Activated CD4-positive, alpha-beta T cell treated with anti-CD3 and anti-CD28 coated beads, Interleukin-2, amount 50 U/mL, for 48 hours (primary cell): ENCODE data around the gene RIPOR1.

Source experiments
- DNase-seq, 2 experiments: peaks; one replicate each; pipeline ENCODE4 v3.0.0-alpha.2; 2020

Gene RIPOR1

DNA sequence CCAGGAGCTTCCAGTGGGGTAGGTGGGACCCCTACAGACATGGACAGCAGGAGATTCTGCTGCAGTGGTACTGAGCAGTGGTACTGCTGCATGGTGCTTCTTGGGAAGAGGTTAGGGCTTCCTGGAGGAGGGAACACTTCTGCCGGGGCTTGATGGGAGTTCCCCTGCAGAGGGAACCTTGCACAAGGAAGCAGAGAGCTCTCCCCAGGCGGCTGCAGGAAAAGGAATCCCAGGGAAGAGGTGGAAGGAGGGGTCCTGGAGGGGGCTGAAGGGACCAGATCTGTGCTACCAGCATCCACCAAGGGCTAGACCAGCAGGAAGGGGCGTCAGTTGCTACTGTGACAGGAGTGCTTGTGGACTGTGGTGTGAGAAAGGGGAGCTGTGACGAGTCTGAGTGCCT, 10.6 kb downstream of the RIPOR1 start:
- no peak for DNase-seq

DNA sequence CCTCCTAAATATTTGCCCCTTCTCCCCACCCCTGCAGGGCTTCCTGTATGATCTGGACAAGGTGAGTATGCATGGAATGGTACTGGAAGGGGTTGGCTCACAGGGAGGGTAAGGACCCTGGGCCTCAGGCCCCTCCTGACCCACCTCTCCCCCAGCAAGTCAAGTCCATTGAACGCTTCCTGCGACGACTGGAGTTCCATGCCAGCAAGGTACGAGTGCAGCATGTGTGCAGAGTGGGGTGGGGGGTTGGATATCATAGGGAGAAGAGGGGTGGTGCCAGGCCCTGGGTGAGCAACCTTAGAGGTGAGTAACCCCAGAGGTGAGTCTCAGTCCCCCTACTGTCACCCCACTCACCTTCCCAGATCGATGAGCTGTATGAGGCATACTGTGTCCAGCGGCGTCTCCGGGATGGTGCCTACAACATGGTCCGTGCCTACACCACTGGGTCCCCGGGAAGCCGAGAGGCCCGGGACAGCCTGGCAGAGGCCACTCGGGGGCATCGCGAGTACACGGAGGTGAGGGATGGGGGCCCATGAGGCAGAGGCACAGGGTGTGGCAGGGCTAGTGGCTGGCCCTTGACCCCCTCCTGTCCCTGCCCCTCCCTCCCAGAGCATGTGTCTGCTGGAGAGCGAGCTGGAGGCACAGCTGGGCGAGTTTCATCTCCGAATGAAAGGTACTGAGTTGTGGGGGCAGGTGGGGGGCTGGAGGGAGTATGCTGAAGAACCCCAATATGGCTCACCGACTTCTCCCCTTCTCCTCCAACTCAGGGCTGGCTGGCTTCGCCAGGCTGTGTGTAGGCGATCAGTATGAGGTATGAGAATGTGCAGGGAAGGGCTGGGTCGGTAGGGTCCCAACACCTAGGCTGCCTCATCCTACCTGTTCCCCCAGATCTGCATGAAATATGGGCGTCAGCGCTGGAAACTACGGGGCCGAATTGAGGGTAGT, 11.3 kb downstream of the RIPOR1 start:
- DNase-seq = no peak

DNA sequence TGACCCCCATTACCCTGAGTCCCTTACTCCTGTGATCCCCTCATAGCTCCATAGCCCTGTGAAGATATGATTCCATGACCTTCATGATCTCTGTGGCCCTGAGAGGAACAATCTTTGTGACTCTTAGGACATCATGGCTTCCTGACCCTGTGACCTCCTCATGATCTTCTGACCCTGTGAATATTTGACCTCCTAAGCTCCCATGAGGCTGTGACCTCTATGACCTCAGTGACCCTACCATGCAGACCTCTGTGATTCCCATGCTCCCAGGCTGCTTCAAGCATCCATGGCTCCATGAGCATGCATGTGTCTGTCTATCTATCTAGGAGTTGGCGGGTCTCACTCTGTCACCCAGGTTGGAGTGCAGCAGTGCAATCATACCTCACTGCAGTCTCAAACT, 12.1 kb downstream of the RIPOR1 start:
- no peak for DNase-seq

DNA sequence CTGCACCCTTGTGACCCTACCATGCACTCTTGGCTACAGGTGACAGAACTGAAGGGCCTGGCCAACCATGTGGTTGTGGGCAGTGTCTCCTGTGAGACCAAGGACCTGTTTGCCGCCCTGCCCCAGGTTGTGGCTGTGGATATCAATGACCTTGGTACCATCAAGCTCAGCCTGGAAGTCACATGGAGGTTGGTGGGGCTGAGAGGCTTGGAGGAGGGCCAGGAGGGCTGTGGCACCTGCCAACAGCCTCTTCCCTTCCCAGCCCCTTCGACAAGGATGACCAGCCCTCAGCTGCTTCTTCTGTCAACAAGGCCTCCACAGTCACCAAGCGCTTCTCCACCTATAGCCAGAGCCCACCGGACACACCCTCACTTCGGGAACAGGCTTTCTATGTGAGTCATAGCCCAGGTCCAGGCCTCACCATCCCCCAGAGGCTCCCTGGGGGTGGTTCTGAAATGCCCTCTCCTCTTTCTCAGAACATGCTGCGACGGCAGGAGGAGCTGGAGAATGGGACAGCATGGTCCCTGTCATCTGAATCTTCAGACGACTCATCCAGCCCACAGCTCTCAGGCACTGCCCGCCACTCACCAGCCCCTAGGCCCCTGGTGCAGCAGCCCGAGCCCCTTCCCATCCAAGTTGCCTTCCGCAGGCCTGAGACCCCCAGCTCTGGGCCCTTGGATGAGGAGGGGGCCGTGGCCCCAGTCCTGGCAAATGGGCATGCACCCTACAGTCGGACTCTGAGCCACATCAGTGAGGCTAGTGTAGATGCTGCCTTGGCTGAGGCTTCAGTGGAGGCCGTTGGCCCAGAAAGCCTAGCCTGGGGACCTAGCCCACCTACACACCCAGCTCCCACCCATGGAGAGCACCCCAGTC, 13.0 kb downstream of the RIPOR1 start:
- no peak for DNase-seq

DNA sequence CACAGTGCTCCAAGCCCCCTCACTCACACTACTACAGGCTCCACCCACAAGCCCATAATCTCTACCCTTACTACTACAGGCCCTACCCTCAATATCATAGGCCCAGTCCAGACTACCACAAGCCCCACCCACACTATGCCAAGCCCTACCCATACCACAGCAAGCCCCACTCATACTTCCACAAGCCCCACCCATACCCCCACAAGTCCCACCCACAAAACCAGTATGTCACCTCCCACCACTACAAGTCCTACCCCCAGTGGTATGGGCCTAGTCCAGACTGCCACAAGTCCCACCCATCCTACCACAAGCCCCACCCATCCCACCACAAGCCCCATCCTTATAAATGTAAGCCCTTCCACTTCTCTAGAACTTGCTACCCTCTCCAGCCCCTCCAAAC, 13.8 kb downstream of the RIPOR1 start:
- DNase-seq = peak; percentile 70 to 74

DNA sequence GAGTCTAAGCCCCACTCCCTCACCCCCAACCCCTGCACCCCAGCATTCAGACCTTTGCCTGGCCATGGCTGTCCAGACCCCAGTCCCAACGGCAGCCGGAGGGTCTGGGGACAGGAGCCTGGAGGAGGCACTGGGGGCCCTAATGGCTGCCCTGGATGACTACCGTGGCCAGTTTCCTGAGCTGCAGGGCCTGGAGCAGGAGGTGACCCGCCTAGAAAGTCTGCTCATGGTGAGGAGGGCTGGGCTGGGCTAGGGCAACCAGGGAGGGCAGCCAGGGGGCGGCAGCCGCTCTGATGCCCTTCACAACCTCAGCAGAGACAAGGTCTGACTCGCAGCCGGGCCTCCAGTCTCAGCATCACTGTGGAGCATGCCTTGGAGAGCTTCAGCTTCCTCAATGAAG, 14.4 kb downstream of the RIPOR1 start:
- DNase-seq = no peak

DNA sequence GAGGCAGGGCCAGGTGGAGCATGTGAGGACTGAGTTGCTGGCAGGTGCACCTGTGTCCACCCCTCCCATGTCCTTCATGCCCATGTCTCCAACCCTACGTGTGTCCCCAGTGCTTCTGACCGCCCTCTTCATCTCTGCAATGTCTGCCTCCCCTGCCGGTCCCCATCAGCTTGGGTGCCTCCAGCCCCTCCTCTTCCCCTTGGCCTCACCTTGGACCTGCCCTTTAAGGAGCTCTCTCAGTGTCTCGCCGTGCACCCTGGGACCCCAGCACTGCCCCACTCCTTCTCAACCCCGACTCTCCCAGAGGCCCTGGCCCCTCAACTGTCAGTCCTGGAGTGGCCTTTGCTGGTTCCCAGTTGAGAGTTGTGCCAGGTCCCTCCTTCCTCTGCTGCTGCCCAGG, 15.0 kb downstream of the RIPOR1 start:
- DNase-seq = no peak

DNA sequence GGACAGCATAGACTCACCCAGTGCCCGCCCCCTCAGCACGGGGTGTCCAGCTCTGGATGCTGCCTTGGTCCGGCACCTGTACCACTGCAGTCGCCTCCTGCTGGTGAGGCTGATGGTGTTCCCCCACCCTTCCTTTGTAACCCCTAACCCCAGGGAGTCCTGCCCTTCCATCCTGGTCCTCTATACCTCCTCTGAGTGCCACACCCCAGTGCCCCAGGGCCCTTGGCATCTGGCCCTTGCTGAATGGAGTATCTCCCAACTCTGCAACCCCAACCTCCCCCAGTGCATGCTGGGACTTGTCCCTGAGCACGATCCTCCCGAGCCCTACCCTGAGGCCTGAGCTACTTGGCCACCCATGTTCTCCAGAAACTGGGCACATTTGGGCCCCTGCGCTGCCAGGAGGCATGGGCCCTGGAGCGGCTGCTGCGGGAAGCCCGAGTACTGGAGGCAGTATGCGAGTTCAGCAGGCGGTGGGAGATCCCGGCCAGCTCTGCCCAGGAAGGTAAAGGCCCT, 15.8 kb downstream of the RIPOR1 start:
- DNase-seq = no peak

DNA sequence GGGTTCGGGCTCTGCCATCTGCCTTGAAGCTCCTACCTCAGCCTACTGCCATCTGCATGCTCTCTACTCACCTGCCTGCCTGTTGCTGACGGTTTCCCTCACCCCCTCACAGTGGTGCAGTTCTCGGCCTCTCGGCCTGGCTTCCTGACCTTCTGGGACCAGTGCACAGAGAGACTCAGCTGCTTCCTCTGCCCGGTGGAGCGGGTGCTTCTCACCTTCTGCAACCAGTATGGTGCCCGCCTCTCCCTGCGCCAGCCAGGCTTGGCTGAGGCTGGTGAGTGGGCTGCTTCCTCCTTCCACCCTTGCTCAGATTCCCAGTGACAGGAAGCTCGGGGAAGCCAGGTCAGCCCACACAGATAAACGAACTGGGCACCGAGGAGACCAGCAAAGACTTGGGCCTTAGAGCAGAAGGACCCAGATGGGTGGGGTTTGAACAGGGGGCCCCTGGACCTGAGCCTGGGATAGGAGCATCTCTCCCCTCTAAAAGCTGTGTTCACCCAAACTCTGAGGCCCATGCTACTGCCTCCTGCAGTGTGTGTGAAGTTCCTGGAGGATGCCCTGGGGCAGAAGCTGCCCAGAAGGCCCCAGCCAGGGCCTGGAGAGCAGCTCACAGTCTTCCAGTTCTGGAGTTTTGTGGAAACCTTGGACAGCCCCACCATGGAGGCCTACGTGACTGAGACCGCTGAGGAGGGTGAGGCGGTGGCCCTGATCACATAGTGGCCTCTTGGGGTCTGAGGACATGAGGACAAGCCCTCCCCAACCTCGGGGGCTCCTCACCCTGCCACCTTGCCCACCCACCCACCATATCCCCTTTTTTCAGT, 16.4 kb downstream of the RIPOR1 start:
- no peak for DNase-seq

DNA sequence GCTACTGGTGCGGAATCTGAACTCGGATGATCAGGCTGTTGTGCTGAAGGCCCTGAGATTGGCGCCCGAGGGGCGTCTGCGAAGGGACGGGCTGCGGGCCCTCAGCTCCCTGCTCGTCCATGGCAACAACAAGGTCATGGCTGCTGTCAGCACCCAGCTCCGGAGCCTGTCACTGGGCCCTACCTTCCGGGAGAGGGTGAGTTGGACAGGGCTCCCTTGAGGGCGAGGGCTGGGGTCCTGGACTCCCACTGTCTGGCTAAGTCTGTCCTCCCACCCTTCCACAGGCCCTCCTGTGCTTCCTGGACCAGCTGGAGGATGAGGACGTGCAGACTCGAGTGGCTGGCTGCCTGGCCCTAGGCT, 17.0 kb downstream of the RIPOR1 start:
- DNase-seq = no peak

DNA sequence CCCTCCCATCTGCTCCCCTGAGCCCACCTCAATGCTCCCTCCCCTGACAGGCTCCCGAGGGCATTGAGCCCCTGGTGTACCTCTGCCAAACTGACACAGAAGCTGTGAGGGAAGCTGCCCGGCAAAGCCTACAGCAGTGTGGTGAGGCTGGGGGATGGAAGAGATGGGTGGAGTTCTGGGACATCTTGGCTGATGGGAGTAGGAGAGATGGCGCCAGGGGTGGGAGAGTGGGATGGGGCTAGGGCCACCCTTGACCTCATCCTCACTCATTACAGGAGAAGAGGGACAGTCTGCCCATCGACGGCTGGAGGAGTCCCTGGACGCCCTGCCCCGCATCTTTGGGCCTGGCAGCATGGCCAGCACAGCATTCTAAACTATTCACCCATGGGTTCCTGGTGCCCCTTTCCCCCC, 17.5 kb downstream of the RIPOR1 start:
- DNase-seq = no peak

DNA sequence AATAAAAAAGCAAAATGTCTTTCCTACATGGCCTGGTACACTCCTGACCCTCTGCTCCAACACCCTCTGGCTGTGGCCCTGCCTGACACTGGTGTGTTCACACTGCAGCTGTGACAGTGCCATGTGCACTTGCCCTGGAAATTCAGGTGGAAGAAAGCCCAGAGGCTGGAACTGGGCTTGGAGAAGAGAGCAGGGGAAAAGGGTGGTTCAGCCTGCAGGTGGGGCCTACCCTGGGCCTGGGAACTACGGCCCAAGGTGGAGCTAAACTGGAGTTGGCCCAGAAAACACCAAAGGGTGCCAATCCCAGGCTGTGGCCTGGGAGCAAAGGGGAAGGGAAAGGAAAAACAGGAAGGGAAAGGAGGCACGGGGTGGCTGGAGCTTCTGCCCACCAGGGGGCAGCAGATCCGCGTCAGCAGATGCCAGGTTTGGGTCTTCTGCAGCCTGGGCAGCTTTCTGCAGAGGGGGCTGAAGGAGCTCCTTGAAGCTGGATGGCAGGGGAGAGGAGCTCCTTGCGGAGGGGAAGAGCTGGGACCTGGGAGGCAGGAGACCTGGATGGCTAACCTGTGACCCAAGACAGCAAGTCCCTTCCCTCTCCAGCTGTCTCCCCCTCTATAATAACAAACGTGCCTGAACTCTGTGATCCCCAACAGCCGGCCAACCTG, 18.3 kb downstream of the RIPOR1 start:
- DNase-seq = peak; percentile 76 to 83

DNA sequence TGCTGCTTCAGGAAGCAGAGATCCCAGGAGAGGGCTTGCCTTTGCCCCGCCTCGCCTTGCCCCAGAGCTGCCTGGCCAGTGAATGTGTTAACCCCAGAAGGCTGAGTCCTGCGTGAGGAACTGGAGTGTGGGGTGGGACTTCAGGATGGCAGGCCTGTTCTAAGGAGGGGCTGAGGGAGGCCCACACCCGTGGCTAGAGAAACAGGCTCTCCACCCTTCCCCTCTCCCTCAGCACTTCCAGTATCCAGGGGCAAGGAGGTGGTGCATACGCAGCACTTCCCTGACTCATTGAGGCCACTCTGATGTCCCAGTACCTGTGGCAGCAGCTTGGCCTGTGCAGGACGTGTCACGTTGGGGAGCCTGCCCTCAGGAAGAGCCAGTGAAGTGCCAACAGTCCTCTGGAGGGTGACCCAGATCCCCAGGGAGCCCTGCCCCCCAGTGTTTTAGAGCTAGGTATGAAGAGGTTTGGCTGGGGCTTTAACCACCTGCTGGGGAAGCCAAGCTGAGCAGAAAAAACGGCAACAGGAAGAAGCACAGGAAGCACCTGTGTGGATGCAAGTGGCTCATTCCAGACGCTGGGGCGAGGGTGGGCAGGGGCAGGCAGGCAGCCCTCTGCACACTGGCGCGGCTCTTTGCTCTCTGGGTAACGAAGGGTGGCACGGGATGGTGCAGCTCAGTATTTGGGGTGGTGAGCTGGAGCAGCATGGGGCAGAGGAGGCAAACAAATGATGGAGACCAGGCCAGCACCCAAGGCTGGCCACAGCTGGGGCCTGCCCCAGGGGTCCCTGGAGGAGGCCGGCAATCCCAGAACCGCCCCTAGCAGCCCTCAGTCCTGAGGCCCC, 19.0 kb downstream of the RIPOR1 start:
- DNase-seq = peak in 1 of 2 experiments; percentile 30

DNA sequence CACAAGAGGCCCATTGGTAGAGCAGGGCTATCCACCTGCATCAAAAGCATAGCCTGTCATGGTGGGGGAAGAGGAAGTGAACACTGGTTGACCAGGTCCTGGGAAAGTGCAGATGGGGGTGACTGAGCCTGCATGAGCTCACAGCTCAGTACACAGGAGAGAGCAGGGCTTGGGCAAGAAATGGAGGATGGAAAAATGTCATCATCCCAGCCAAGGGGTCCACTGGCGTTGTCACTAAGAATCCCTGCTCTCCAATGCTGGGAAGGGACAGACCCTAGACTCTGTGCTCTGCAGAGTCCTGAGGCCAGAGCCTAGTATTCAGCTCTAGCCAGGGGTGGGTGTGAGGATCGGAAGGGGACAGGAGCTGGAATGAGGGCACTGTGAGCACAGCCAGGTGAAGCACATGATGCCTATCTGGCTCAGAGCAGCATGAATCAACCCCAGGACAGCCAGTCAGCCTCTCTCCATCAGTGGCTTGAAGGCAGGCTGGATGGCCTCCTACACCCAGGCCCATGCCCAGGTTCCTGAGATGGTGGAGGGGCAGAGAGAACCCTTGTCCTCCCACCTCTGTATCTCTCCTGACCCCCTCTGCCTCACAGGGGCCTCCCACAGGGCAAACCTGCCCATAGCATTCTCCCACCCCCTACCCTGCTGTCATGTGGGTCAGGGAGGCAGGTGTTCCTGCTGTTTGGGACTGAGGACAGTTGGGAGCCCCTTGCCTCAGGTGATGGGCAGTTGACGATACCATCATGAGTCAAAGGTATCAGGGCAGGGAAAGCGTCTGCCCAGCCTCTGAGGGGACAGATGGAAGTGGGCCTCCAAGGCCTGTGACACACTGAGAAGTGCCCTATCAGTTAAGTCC, 19.9 kb downstream of the RIPOR1 start:
- DNase-seq = no peak

DNA sequence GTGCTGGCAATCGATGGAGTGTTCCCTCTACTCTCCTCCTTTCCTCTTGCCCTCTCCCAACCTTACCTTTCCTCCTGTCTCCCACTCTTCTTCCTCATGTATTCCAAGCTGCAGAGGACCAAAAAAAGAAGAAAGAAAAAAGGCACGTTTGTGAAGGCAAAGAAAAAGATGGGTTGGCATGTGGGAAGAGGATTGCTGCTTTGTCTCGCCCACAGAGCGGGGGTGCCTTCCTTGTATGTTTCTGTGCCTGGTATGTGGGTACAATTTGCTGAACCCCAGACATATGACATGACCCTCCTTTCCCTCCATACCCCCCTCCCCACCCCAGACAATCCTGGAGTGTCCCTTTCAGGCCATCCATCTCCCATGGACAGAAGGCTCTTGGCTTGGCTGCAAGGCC, 20.6 kb downstream of the RIPOR1 start:
- DNase-seq = no peak

DNA sequence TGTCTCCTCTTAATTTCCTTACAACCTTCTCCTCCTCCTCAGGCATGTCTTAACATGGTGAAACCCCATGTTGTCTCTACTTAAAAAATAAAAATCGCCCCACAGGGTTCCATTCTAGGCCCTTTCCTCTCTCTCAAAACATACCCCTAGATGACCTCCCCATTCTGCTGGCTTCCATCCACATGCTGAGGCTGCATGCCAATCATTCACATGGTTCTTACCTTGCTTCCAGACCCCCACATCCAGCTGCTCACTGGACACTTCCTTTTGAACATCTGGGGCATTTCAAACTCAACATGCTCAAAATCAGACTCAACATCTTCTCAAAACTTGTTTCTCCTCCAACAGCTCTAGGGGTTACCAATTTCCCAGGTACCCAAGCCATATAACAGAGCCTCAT, 21.3 kb downstream of the RIPOR1 start:
- DNase-seq = no peak

DNA sequence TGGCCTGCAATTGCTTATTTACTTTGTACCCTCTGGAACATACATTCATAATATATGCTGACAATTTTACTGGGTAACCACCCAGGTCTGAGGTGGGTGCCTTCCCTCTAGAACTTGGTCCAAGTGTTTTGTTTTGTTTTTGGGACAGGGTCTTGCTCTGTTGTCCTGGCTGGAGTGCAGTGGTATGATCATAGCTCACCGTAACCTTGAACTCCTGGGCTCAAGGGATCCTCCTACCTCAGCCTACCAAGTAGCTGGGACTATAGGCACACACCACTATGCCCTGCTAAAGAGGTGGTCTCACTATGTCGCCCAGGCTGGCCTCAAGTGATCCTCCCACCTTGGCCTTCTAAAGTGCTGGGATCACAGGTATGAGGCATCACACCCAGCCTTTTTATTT, 22.5 kb downstream of the RIPOR1 start:
- no peak for DNase-seq

DNA sequence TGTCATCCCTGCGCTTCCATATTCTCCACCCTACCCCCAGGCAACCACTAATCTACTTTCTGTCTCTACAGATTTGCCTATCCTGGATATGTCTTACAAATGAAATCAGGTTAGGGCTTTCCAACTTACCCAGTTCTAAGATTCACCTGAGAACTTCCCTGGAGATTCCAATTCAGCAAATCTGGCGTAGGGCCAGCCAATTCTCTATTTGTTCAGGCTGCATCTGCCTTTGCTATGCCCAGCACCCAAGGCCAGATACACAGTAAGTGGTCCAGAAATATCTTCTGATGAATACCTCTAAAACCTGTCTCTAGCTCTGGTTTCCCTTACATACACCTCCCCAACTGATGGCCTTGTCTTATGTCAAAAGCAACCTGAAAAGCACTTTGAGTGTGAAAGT, 23.3 kb downstream of the RIPOR1 start:
- DNase-seq = no peak

DNA sequence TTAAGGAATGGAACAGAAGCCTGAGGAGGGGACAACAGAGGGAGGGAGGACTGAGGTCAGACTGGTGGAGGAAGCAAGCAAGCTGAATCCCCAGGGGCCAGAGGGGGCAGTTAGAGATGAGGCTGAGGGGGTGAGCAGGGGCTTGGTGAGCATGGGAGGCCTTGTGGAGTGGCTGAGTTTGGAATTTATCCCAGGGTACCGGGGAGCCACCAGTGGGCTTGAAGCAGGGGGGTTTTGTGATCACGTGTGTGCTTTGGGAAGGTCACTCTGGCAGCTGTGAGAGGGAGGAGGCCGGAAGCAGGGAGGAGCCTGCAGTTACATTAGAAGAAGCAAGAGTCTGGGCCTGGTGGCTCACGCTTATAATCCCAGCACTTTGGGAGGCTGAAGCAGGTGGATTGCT, 23.8 kb downstream of the RIPOR1 start:
- DNase-seq = no peak

DNA sequence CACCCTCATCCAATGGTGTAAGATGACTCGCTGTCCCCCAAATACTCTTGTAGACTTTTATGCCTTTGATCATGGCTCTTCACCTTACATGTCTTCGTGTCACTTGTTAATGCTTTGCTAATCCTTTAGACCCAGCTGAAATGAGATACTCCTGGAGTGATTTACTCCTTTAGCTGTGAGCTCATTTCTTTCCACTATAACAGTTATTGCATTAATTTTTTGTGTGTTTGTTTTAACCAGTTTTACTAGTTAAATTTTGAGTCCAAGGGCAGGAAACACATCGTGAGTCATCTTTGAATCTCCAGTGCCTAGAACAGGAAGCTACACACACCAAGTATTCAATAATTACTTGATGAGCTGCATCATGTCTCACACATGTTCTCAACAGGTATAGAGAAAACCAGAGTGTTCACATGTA, 27.2 kb downstream of the RIPOR1 start:
- no peak for DNase-seq
